ENCODE results near the gene ABCD2. TPM values are rescaled to one million over a fixed set of nuclear protein-coding genes. Genes with fewer than 3 reads are reported as not detected.

ABCD2 gene
- total and polyA plus RNA-seq, 4 donors, result under 0.01 to 0.25 (median 0.05) TPM; not detected in 1

DNA sequence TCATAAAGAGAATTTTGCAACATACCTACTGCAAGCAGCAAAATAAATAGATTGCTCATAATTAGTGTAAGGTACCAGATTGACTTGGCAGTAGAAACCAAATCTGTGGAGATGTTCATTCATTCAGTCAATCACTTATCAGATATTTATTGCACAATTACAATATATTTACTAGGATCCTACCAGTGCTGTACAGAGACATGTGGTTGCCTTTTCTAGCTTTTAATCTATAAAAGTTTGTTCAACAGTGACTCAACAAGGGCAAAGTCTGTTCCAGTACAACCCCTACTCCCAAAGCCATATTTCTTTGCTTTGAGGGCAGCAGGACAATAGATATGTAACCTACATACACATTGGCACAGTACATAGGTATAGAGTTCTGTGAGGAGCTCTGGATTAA is 27.3 kb downstream of the ABCD2 start:
- no peak for TF ChIP-seq FOXA1 (IDR thresholded peaks at IDR 0.05)
- TF ChIP-seq YY1 (IDR thresholded peaks at IDR 0.05), result peak; percentile 51
- TF ChIP-seq HNF4A (conservative IDR thresholded peaks at IDR 0.05), result peak; percentile 91 to 94
- TF ChIP-seq RXRA (IDR thresholded peaks at IDR 0.05), result peak; percentile 53 to 62
- no peak for TF ChIP-seq FOXA2 (IDR thresholded peaks at IDR 0.05)
- TF ChIP-seq, protein P1, sequence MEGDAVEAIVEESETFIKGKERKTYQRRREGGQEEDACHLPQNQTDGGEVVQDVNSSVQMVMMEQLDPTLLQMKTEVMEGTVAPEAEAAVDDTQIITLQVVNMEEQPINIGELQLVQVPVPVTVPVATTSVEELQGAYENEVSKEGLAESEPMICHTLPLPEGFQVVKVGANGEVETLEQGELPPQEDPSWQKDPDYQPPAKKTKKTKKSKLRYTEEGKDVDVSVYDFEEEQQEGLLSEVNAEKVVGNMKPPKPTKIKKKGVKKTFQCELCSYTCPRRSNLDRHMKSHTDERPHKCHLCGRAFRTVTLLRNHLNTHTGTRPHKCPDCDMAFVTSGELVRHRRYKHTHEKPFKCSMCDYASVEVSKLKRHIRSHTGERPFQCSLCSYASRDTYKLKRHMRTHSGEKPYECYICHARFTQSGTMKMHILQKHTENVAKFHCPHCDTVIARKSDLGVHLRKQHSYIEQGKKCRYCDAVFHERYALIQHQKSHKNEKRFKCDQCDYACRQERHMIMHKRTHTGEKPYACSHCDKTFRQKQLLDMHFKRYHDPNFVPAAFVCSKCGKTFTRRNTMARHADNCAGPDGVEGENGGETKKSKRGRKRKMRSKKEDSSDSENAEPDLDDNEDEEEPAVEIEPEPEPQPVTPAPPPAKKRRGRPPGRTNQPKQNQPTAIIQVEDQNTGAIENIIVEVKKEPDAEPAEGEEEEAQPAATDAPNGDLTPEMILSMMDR (IDR thresholded peaks at IDR 0.05; ENCODE audit: low read depth, low read length, missing input control), result no peak
- TF ChIP-seq HNF4G (IDR thresholded peaks at IDR 0.05), result peak; percentile 84
- TF ChIP-seq NR2F2 (IDR thresholded peaks at IDR 0.05), result no peak
- peak; percentile 12 to 22 for TF ChIP-seq RAD21 (IDR thresholded peaks at IDR 0.05)
- TF ChIP-seq EGR1 (IDR thresholded peaks at IDR 0.05; ENCODE audit: low read depth in 2 of 2), result no peak
- peak; percentile 84 for TF ChIP-seq SP1 (IDR thresholded peaks at IDR 0.05)
- TF ChIP-seq, protein P2, sequence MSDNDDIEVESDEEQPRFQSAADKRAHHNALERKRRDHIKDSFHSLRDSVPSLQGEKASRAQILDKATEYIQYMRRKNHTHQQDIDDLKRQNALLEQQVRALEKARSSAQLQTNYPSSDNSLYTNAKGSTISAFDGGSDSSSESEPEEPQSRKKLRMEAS (IDR thresholded peaks at IDR 0.05), result peak; percentile 23
- TF ChIP-seq JUND (IDR thresholded peaks at IDR 0.05), result peak; percentile 90 to 94
- TF ChIP-seq, protein P3, sequence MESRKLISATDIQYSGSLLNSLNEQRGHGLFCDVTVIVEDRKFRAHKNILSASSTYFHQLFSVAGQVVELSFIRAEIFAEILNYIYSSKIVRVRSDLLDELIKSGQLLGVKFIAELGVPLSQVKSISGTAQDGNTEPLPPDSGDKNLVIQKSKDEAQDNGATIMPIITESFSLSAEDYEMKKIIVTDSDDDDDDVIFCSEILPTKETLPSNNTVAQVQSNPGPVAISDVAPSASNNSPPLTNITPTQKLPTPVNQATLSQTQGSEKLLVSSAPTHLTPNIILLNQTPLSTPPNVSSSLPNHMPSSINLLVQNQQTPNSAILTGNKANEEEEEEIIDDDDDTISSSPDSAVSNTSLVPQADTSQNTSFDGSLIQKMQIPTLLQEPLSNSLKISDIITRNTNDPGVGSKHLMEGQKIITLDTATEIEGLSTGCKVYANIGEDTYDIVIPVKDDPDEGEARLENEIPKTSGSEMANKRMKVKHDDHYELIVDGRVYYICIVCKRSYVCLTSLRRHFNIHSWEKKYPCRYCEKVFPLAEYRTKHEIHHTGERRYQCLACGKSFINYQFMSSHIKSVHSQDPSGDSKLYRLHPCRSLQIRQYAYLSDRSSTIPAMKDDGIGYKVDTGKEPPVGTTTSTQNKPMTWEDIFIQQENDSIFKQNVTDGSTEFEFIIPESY (IDR thresholded peaks at IDR 0.05), result peak; percentile 73
- no peak for TF ChIP-seq TAF1 (conservative IDR thresholded peaks at IDR 0.05)
- TF ChIP-seq, protein P4, sequence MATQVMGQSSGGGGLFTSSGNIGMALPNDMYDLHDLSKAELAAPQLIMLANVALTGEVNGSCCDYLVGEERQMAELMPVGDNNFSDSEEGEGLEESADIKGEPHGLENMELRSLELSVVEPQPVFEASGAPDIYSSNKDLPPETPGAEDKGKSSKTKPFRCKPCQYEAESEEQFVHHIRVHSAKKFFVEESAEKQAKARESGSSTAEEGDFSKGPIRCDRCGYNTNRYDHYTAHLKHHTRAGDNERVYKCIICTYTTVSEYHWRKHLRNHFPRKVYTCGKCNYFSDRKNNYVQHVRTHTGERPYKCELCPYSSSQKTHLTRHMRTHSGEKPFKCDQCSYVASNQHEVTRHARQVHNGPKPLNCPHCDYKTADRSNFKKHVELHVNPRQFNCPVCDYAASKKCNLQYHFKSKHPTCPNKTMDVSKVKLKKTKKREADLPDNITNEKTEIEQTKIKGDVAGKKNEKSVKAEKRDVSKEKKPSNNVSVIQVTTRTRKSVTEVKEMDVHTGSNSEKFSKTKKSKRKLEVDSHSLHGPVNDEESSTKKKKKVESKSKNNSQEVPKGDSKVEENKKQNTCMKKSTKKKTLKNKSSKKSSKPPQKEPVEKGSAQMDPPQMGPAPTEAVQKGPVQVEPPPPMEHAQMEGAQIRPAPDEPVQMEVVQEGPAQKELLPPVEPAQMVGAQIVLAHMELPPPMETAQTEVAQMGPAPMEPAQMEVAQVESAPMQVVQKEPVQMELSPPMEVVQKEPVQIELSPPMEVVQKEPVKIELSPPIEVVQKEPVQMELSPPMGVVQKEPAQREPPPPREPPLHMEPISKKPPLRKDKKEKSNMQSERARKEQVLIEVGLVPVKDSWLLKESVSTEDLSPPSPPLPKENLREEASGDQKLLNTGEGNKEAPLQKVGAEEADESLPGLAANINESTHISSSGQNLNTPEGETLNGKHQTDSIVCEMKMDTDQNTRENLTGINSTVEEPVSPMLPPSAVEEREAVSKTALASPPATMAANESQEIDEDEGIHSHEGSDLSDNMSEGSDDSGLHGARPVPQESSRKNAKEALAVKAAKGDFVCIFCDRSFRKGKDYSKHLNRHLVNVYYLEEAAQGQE (IDR thresholded peaks at IDR 0.05), result no peak
- TF ChIP-seq, protein P5, sequence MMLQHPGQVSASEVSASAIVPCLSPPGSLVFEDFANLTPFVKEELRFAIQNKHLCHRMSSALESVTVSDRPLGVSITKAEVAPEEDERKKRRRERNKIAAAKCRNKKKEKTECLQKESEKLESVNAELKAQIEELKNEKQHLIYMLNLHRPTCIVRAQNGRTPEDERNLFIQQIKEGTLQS (IDR thresholded peaks at IDR 0.05), result peak; percentile 90
- no peak for TF ChIP-seq GABPA (IDR thresholded peaks at IDR 0.05 in 1 of 2, conservative IDR thresholded peaks at IDR 0.05 in 1 of 2)
- DNase-seq (ENCODE audit: low spot score), result no peak
- Histone ChIP-seq H3K27me3 (ENCODE audit: control insufficient read depth in 4 of 4, insufficient read depth in 4 of 4, low read length in 3 of 4) (no peaks in the 10 kb centered on the region), H3K4me3 (ENCODE audit: low read depth in 1 of 3, low read length in 3 of 3) (no peak overlapping the region), H3K9ac (ENCODE audit: low read depth in 1 of 2, low read length in 2 of 2) (no peak overlapping the region), H3K27ac (ENCODE audit: low read depth in 1 of 2, low read length in 2 of 2) (no peak overlapping the region), H3K36me3 (ENCODE audit: control insufficient read depth in 4 of 4, insufficient read depth in 3 of 4, low read depth in 1 of 4, low read length in 3 of 4) (no peaks in the 10 kb centered on the region), H3K9me3 (ENCODE audit: control insufficient read depth in 4 of 4, low read length in 3 of 4) (no peaks in the 10 kb centered on the region), H3K4me1 (ENCODE audit: control insufficient read depth in 4 of 4, insufficient read depth in 4 of 4, low read length in 3 of 4) (peaks cover 0 to 3% (median 0%) of the 10 kb centered on the region in 4 donors)

Measured in liver (tissue), 9 donors.